GM18858 (cell line): Measurements from ENCODE around the gene LSMEM2.
A peak's percentile ranks its signal among the peaks of the same experiment; 100 is the strongest.
"Not testable (repeated sequence)": the region's sequence is repeated elsewhere in the genome, so short reads cannot be mapped to it uniquely, and the experiment has no call there.

Experiments
- ATAC-seq: cut with Tn5 transposase; IDR thresholded peaks from one replicate; pipeline ENCODE4 v1.9.1; 2021; ENCODE audit not compliant: unreplicated experiment

The LSMEM2 gene

GRCh38 chr3:50276762-50277101 is 2.2 kb upstream of the LSMEM2 start:
- no peak for ATAC-seq

- no peak for ATAC-seq
Observed at GRCh38 chr3:50278123-50278879, 586 bp upstream of the LSMEM2 start.

- ATAC-seq, result no peak
Observed at GRCh38 chr3:50279255-50280016, 549 bp downstream of the LSMEM2 start.

- not testable (repeated sequence) for ATAC-seq
Observed at GRCh38 chr3:50284121-50284520, 5.2 kb downstream of the LSMEM2 start.

- no peak for ATAC-seq
Observed at GRCh38 chr3:50286322-50287227, 7.7 kb downstream of the LSMEM2 start.

GRCh38 chr3:50287262-50287661 is 8.4 kb downstream of the LSMEM2 start:
- ATAC-seq, result no peak

- ATAC-seq, result no peak
Observed at GRCh38 chr3:50288387-50289007, 9.6 kb downstream of the LSMEM2 start.

- ATAC-seq, result no peak
Observed at GRCh38 chr3:50289130-50289529, 10.2 kb downstream of the LSMEM2 start.

- ATAC-seq, result no peak
Observed at GRCh38 chr3:50290161-50290641, 11.3 kb downstream of the LSMEM2 start.

GRCh38 chr3:50292159-50293078 is 13.5 kb downstream of the LSMEM2 start, which contains the start of gene IFRD2:
Gene IFRD2, minus strand, starts transcription at chr3:50292429. Its CDS starts 155 bp downstream, at chr3:50292274.
- peak; percentile 87 for ATAC-seq

- no peak for ATAC-seq
Observed at GRCh38 chr3:50293079-50293801, 14.4 kb downstream of the LSMEM2 start.

- ATAC-seq, result no peak
Observed at GRCh38 chr3:50294089-50294488, 15.2 kb downstream of the LSMEM2 start.

- no peak for ATAC-seq
Observed at GRCh38 chr3:50294492-50295403, 15.9 kb downstream of the LSMEM2 start.

- ATAC-seq, result no peak
Observed at GRCh38 chr3:50295553-50296431, 16.9 kb downstream of the LSMEM2 start.

- ATAC-seq, result no peak
Observed at GRCh38 chr3:50296721-50297383, 18.0 kb downstream of the LSMEM2 start.

- ATAC-seq, result no peak
Observed at GRCh38 chr3:50297384-50297775, 18.5 kb downstream of the LSMEM2 start.
